C4-2B (cell line): ENCODE results near the gene STX18.

Experiments used
- ZFX ChIP-seq: fragments of 450-650 bp; IDR thresholded peaks from 2 replicates; pipeline ENCODE4 v1.6.1; 2017
- TF ChIP-seq, protein P1 (sequence below): fragments of 450-650 bp; conservative IDR thresholded peaks from 2 replicates; pipeline ENCODE4 v1.5.1; 2017; ENCODE audit warnings: mild to moderate bottlenecking

DNA sequence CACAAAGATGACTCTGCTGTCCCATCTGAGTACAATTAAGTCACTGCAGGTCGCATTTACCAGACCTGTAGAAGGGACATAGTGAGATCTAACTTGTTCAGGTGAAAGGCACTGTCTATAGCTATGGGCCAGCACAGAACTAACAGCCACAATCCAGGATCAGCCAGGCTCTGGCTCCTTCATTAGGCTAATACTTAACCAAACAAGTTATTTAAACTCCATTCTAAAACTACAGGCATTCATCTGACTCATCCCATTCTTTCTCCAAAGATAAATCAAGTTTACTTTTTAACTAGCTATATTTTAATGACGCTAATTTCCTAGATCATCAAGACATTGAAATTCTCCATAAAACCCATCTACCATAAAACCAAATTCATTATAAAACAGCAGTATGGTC, 62.5 kb downstream of the STX18 start:
- TF ChIP-seq, protein P1, sequence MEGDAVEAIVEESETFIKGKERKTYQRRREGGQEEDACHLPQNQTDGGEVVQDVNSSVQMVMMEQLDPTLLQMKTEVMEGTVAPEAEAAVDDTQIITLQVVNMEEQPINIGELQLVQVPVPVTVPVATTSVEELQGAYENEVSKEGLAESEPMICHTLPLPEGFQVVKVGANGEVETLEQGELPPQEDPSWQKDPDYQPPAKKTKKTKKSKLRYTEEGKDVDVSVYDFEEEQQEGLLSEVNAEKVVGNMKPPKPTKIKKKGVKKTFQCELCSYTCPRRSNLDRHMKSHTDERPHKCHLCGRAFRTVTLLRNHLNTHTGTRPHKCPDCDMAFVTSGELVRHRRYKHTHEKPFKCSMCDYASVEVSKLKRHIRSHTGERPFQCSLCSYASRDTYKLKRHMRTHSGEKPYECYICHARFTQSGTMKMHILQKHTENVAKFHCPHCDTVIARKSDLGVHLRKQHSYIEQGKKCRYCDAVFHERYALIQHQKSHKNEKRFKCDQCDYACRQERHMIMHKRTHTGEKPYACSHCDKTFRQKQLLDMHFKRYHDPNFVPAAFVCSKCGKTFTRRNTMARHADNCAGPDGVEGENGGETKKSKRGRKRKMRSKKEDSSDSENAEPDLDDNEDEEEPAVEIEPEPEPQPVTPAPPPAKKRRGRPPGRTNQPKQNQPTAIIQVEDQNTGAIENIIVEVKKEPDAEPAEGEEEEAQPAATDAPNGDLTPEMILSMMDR: no peak
- no peak for TF ChIP-seq ZFX
